Duodenal mucosa (tissue), 2 donors: Measurements from ENCODE around the gene SVIL.

Source experiments
- H3K27ac ChIP-seq: one replicate; pipeline ENCODE4 v1.7.0; 2013; ENCODE audit warnings: low read depth, low read length
- H3K27me3 ChIP-seq, 2 donors: one replicate each; pipeline ENCODE4 v1.7.0; 2013; ENCODE audit warnings: low read length in 2 of 2, control low read depth in 1 of 2; ENCODE audit not compliant: insufficient read depth in 2 of 2, control insufficient read depth in 1 of 2
- H3K36me3 ChIP-seq, 2 donors: one replicate each; pipeline ENCODE4 v1.7.0; 2013; ENCODE audit warnings: low read length in 2 of 2, control low read depth in 1 of 2; ENCODE audit not compliant: insufficient read depth in 2 of 2, control insufficient read depth in 1 of 2
- H3K4me1 ChIP-seq, 2 donors: one replicate each; pipeline ENCODE4 v1.7.0; 2013; ENCODE audit warnings: low read length in 2 of 2, control low read depth in 1 of 2; ENCODE audit not compliant: insufficient read depth in 2 of 2, control insufficient read depth in 1 of 2
- H3K4me3 ChIP-seq, 2 donors: one replicate each; pipeline ENCODE4 v1.7.0; 2013; ENCODE audit warnings: low read length in 2 of 2, low read depth in 1 of 2
- H3K9ac ChIP-seq, 2 donors: one replicate each; pipeline ENCODE4 v1.7.0; 2013; ENCODE audit warnings: low read length in 2 of 2, low read depth in 1 of 2
- H3K9me3 ChIP-seq, 2 donors: one replicate each; pipeline ENCODE4 v1.7.0; 2013; ENCODE audit warnings: low read length in 2 of 2, control low read depth in 1 of 2; ENCODE audit not compliant: control insufficient read depth in 1 of 2

The SVIL gene

GRCh38 chr10:29431711-29432110 is 203.1 kb downstream of the SVIL start:
- Histone ChIP-seq H3K4me3 (no peak overlapping the region), H3K27ac (no peak overlapping the region), H3K4me1 (no peaks in the 10 kb centered on the region), H3K9ac (no peak overlapping the region), H3K27me3 (no peaks in the 10 kb centered on the region), H3K9me3 (peaks cover 0 to 6% of the 10 kb centered on the region in 2 donors), H3K36me3 (peaks cover 0 to 6% of the 10 kb centered on the region in 2 donors)

- H3K36me3 ChIP-seq = peaks cover 0 to 6% of the 10 kb centered on the region in 2 donors
- no peaks in the 10 kb centered on the region for H3K9me3 ChIP-seq
- H3K4me1 ChIP-seq = no peaks in the 10 kb centered on the region
- no peak overlapping the region for H3K27ac ChIP-seq
- H3K4me3 ChIP-seq = no peak overlapping the region
- H3K9ac ChIP-seq = no peak overlapping the region
- H3K27me3 ChIP-seq = no peaks in the 10 kb centered on the region
These were observed 204.7 kb downstream of the SVIL start for GRCh38 chr10:29430101-29430500.

GRCh38 chr10:29428486-29428885 is 206.3 kb downstream of the SVIL start:
- H3K9ac ChIP-seq = no peak overlapping the region
- H3K4me3 ChIP-seq = no peak overlapping the region
- peaks cover 0 to 6% of the 10 kb centered on the region in 2 donors for H3K36me3 ChIP-seq
- no peak overlapping the region for H3K27ac ChIP-seq
- H3K4me1 ChIP-seq = no peaks in the 10 kb centered on the region
- H3K9me3 ChIP-seq = no peaks in the 10 kb centered on the region
- no peaks in the 10 kb centered on the region for H3K27me3 ChIP-seq

GRCh38 chr10:29427667-29428066 is 207.1 kb downstream of the SVIL start:
- H3K4me1 ChIP-seq = no peaks in the 10 kb centered on the region
- peaks cover 0 to 6% of the 10 kb centered on the region in 2 donors for H3K36me3 ChIP-seq
- H3K9me3 ChIP-seq = no peaks in the 10 kb centered on the region
- no peak overlapping the region for H3K27ac ChIP-seq
- H3K27me3 ChIP-seq = no peaks in the 10 kb centered on the region
- H3K9ac ChIP-seq = no peak overlapping the region
- no peak overlapping the region for H3K4me3 ChIP-seq

- H3K4me1 ChIP-seq = no peaks in the 10 kb centered on the region
- peaks cover 0 to 12% of the 10 kb centered on the region in 2 donors for H3K36me3 ChIP-seq
- no peaks in the 10 kb centered on the region for H3K27me3 ChIP-seq
- no peaks in the 10 kb centered on the region for H3K9me3 ChIP-seq
- no peak overlapping the region for H3K9ac ChIP-seq
- no peak overlapping the region for H3K4me3 ChIP-seq
- H3K27ac ChIP-seq = no peak overlapping the region
These were observed 208.4 kb downstream of the SVIL start for GRCh38 chr10:29426420-29426819.

- Histone ChIP-seq H3K27me3 (no peaks in the 10 kb centered on the region), H3K9me3 (no peaks in the 10 kb centered on the region), H3K4me1 (no peaks in the 10 kb centered on the region), H3K9ac (no peak overlapping the region), H3K4me3 (no peak overlapping the region), H3K36me3 (peaks cover 10 to 23% of the 10 kb centered on the region in 2 donors), H3K27ac (no peak overlapping the region)
These were observed 210.8 kb downstream of the SVIL start for GRCh38 chr10:29424017-29424416.

GRCh38 chr10:29420744-29421143 is 214.0 kb downstream of the SVIL start:
- Histone ChIP-seq H3K36me3 (peaks cover 15 to 17% of the 10 kb centered on the region in 2 donors), H3K9ac (no peak overlapping the region), H3K4me3 (no peak overlapping the region), H3K4me1 (no peaks in the 10 kb centered on the region), H3K27me3 (no peaks in the 10 kb centered on the region), H3K27ac (no peak overlapping the region), H3K9me3 (no peaks in the 10 kb centered on the region)

- no peak overlapping the region for H3K4me3 ChIP-seq
- H3K27ac ChIP-seq = no peak overlapping the region
- peaks cover 2 to 5% of the 10 kb centered on the region in 2 donors for H3K4me1 ChIP-seq
- H3K27me3 ChIP-seq = no peaks in the 10 kb centered on the region
- H3K9ac ChIP-seq = no peak overlapping the region
- peaks cover 17 to 20% of the 10 kb centered on the region in 2 donors for H3K36me3 ChIP-seq
- no peaks in the 10 kb centered on the region for H3K9me3 ChIP-seq
These were observed 217.4 kb downstream of the SVIL start for GRCh38 chr10:29417324-29417723.

- Histone ChIP-seq H3K27me3 (no peaks in the 10 kb centered on the region), H3K4me1 (peaks cover 8 to 15% of the 10 kb centered on the region in 2 donors), H3K9ac (no peak overlapping the region), H3K27ac (no peak overlapping the region), H3K4me3 (no peak overlapping the region), H3K36me3 (peaks cover 6 to 15% of the 10 kb centered on the region in 2 donors), H3K9me3 (no peaks in the 10 kb centered on the region)
These were observed 218.9 kb downstream of the SVIL start for GRCh38 chr10:29415876-29416275.

- no peak overlapping the region for H3K4me3 ChIP-seq
- H3K9ac ChIP-seq = no peak overlapping the region
- H3K27ac ChIP-seq = no peak overlapping the region
- no peaks in the 10 kb centered on the region for H3K9me3 ChIP-seq
- peaks cover 0 to 10% of the 10 kb centered on the region in 2 donors for H3K36me3 ChIP-seq
- H3K27me3 ChIP-seq = no peaks in the 10 kb centered on the region
- peaks cover 8 to 15% of the 10 kb centered on the region in 2 donors for H3K4me1 ChIP-seq
These were observed 220.3 kb downstream of the SVIL start for GRCh38 chr10:29414501-29414900.

- peaks cover 0 to 10% of the 10 kb centered on the region in 2 donors for H3K36me3 ChIP-seq
- H3K4me3 ChIP-seq = no peak overlapping the region
- H3K27me3 ChIP-seq = no peaks in the 10 kb centered on the region
- no peak overlapping the region for H3K27ac ChIP-seq
- H3K9ac ChIP-seq = no peak overlapping the region
- H3K4me1 ChIP-seq = peaks cover 15 to 20% of the 10 kb centered on the region in 2 donors
- peaks cover 0 to 2% of the 10 kb centered on the region in 2 donors for H3K9me3 ChIP-seq
These were observed 222.3 kb downstream of the SVIL start for GRCh38 chr10:29412485-29412884.
